HEK293 (cell line): Measurements from ENCODE around the gene ATE1.
A peak's percentile ranks its signal among the peaks of the same experiment; 100 is the strongest.

Experiments used
- BCL11B ChIP-seq: fragments of 450-650 bp; formaldehyde crosslinking; IDR thresholded peaks from 2 replicates; pipeline ENCODE4 v1.5.1; 2016; ENCODE audit warnings: low read depth, missing biosample characterization, missing genetic modification characterization
- GLIS1 ChIP-seq: fragments of 450-650 bp; formaldehyde crosslinking; IDR thresholded peaks from 2 replicates; pipeline ENCODE4 v1.5.1; 2016; ENCODE audit warnings: missing biosample characterization, missing genetic modification characterization
- GLIS2 ChIP-seq: fragments of 450-650 bp; formaldehyde crosslinking; IDR thresholded peaks from 2 replicates; pipeline ENCODE4 v1.5.1; 2016; ENCODE audit warnings: missing biosample characterization, missing genetic modification characterization
- HOXC10 ChIP-seq: sonication (generic); formaldehyde crosslinking; IDR thresholded peaks from 2 replicates; pipeline ENCODE4 v1.8.1; 2023; ENCODE audit warnings: mild to moderate bottlenecking, missing genetic modification reagents
- INSM2 ChIP-seq: fragments of 450-650 bp; formaldehyde crosslinking; IDR thresholded peaks from 2 replicates; pipeline ENCODE4 v1.5.1; 2016; ENCODE audit warnings: missing biosample characterization, missing genetic modification characterization
- KLF16 ChIP-seq: fragments of 450-650 bp; formaldehyde crosslinking; IDR thresholded peaks from 2 replicates; pipeline ENCODE4 v1.5.1; 2017; ENCODE audit warnings: missing biosample characterization, missing genetic modification characterization
- KLF9 ChIP-seq: fragments of 450-650 bp; formaldehyde crosslinking; IDR thresholded peaks from 2 replicates; pipeline ENCODE4 v1.5.1; 2016; ENCODE audit warnings: missing biosample characterization, missing genetic modification characterization, low read depth
- SP3 ChIP-seq: fragments of 450-650 bp; formaldehyde crosslinking; IDR thresholded peaks from 2 replicates; pipeline ENCODE4 v1.5.1; 2016; ENCODE audit warnings: missing biosample characterization, missing genetic modification characterization
- YY2 ChIP-seq: fragments of 450-650 bp; formaldehyde crosslinking; IDR thresholded peaks from 2 replicates; pipeline ENCODE4 v1.5.1; 2016; ENCODE audit warnings: missing biosample characterization, missing genetic modification characterization
- ZBTB1 ChIP-seq: fragments of 450-650 bp; formaldehyde crosslinking; IDR thresholded peaks from 2 replicates; pipeline ENCODE4 v1.5.1; 2016; ENCODE audit warnings: missing biosample characterization, missing genetic modification characterization
- ZBTB10 ChIP-seq: fragments of 450-650 bp; formaldehyde crosslinking; IDR thresholded peaks from 2 replicates; pipeline ENCODE4 v1.5.1; 2016; ENCODE audit warnings: missing biosample characterization, missing genetic modification characterization
- ZBTB17 ChIP-seq: fragments of 450-650 bp; formaldehyde crosslinking; IDR thresholded peaks from 2 replicates; pipeline ENCODE4 v1.5.1; 2016; ENCODE audit warnings: missing biosample characterization, missing genetic modification characterization
- ZBTB20 ChIP-seq: fragments of 450-650 bp; formaldehyde crosslinking; IDR thresholded peaks from 2 replicates; pipeline ENCODE4 v1.5.1; 2016; ENCODE audit warnings: missing biosample characterization, missing genetic modification characterization
- ZBTB26 ChIP-seq: fragments of 450-650 bp; formaldehyde crosslinking; optimal IDR thresholded peaks from 2 replicates; pipeline ENCODE3; 2016; ENCODE audit warnings: missing biosample characterization, mild to moderate bottlenecking, missing genetic modification characterization
- ZBTB44 ChIP-seq: fragments of 450-650 bp; IDR thresholded peaks from 2 replicates; pipeline ENCODE4 v1.5.1; 2018; ENCODE audit warnings: missing biosample characterization, mild to moderate bottlenecking, missing genetic modification characterization
- ZBTB48 ChIP-seq: fragments of 450-650 bp; formaldehyde crosslinking; IDR thresholded peaks from 2 replicates; pipeline ENCODE4 v1.5.1; 2016; ENCODE audit warnings: missing biosample characterization, missing genetic modification characterization
- ZBTB6 ChIP-seq: fragments of 450-650 bp; formaldehyde crosslinking; IDR thresholded peaks from 2 replicates; pipeline ENCODE4 v1.5.1; 2017; ENCODE audit warnings: missing biosample characterization, missing genetic modification characterization
- ZNF121 ChIP-seq: fragments of 450-650 bp; formaldehyde crosslinking; IDR thresholded peaks from 2 replicates; pipeline ENCODE4 v1.5.1; 2016; ENCODE audit warnings: missing biosample characterization, missing genetic modification characterization
- ZNF175 ChIP-seq: fragments of 450-650 bp; formaldehyde crosslinking; IDR thresholded peaks from 2 replicates; pipeline ENCODE4 v1.5.1; 2016; ENCODE audit warnings: missing biosample characterization, missing genetic modification characterization
- ZNF19 ChIP-seq: fragments of 450-650 bp; formaldehyde crosslinking; IDR thresholded peaks from 2 replicates; pipeline ENCODE4; 2016; ENCODE audit warnings: missing biosample characterization, missing genetic modification characterization, low read depth
- ZNF2 ChIP-seq: fragments of 450-650 bp; formaldehyde crosslinking; IDR thresholded peaks from 2 replicates; pipeline ENCODE4 v1.5.1; 2016; ENCODE audit warnings: missing biosample characterization, missing genetic modification characterization
- ZNF350 ChIP-seq: fragments of 450-650 bp; formaldehyde crosslinking; IDR thresholded peaks from 2 replicates; pipeline ENCODE4 v1.5.0; 2017; ENCODE audit warnings: missing biosample characterization, mild to moderate bottlenecking, missing genetic modification characterization
- ZNF433 ChIP-seq: fragments of 450-650 bp; formaldehyde crosslinking; IDR thresholded peaks from 2 replicates; pipeline ENCODE4 v1.5.1; 2016; ENCODE audit warnings: missing biosample characterization, missing genetic modification characterization, low read depth
- ZNF449 ChIP-seq: fragments of 450-650 bp; formaldehyde crosslinking; IDR thresholded peaks from 2 replicates; pipeline ENCODE4 v1.5.1; 2017; ENCODE audit warnings: missing biosample characterization, mild to moderate bottlenecking, missing genetic modification characterization, moderate library complexity
- ZNF548 ChIP-seq: fragments of 450-650 bp; formaldehyde crosslinking; IDR thresholded peaks from 2 replicates; pipeline ENCODE4 v1.5.1; 2016; ENCODE audit warnings: missing biosample characterization, missing genetic modification characterization
- ZNF561 ChIP-seq: fragments of 450-650 bp; IDR thresholded peaks from 2 replicates; pipeline ENCODE4 v1.5.1; 2018; ENCODE audit warnings: missing biosample characterization, missing genetic modification characterization, borderline replicate concordance
- ZNF624 ChIP-seq: fragments of 450-650 bp; formaldehyde crosslinking; IDR thresholded peaks from 2 replicates; pipeline ENCODE4 v1.5.1; 2017; ENCODE audit warnings: missing biosample characterization, missing genetic modification characterization
- ZNF76 ChIP-seq: fragments of 450-650 bp; formaldehyde crosslinking; IDR thresholded peaks from 2 replicates; pipeline ENCODE4; 2016; ENCODE audit warnings: low read depth, missing biosample characterization, missing genetic modification characterization, borderline replicate concordance
- ZNF777 ChIP-seq: fragments of 450-650 bp; formaldehyde crosslinking; IDR thresholded peaks from 2 replicates; pipeline ENCODE4 v1.5.1; 2017; ENCODE audit warnings: missing biosample characterization, missing genetic modification characterization, borderline replicate concordance
- ZNF843 ChIP-seq: fragments of 450-650 bp; formaldehyde crosslinking; IDR thresholded peaks from 2 replicates; pipeline ENCODE4 v1.5.1; 2016; ENCODE audit warnings: missing biosample characterization, missing genetic modification characterization
- ZXDB ChIP-seq: fragments of 450-650 bp; formaldehyde crosslinking; IDR thresholded peaks from 2 replicates; pipeline ENCODE4 v1.5.1; 2016; ENCODE audit warnings: missing biosample characterization, missing genetic modification characterization

ATE1 gene

GRCh38 chr10:121927841-121928527, at the start of gene ATE1 (continued):
- TF ChIP-seq ZNF350 (tag by site-specific recombination) = no peak
- TF ChIP-seq ZNF175 (tag by site-specific recombination) = no peak
- peak; percentile 41; the same call in 1 of the 2 replicates for TF ChIP-seq GLIS1 (tag by site-specific recombination)
- no peak for TF ChIP-seq ZNF433 (tag by site-specific recombination)
- peak; percentile 91; the same call in 1 of the 2 replicates for TF ChIP-seq ZNF561
- TF ChIP-seq ZBTB10 (tag by site-specific recombination) = peak; percentile 51
- no peak for TF ChIP-seq BCL11B (tag by site-specific recombination)
- TF ChIP-seq YY2 (tag by site-specific recombination) = peak; percentile 49
- TF ChIP-seq ZNF624 (tag by site-specific recombination) = no peak
- peak; percentile 89 for TF ChIP-seq ZBTB1
- TF ChIP-seq ZNF19 = no peak
- peak; percentile 66 for TF ChIP-seq SP3 (tag by site-specific recombination)
- peak; percentile 86 for TF ChIP-seq ZBTB6 (tag by site-specific recombination)
- peak; percentile 87 for TF ChIP-seq ZNF76 (tag by site-specific recombination)
- TF ChIP-seq KLF9 (tag by site-specific recombination) = peak; percentile 81
- peak; percentile 54 for TF ChIP-seq ZNF449 (tag by site-specific recombination)
- peak; percentile 12 for TF ChIP-seq GLIS2 (tag by site-specific recombination)
- TF ChIP-seq ZBTB17 (tag by site-specific recombination) = peak; percentile 81
- TF ChIP-seq ZBTB26 (tag by site-specific recombination) = peak; percentile 89
- TF ChIP-seq ZBTB44 (tag by site-specific recombination) = peak; percentile 65; the same call in 1 of the 2 replicates
- TF ChIP-seq INSM2 (tag by site-specific recombination) = no peak
- no peak for TF ChIP-seq ZNF548 (tag by site-specific recombination)
- TF ChIP-seq ZNF843 (tag by site-specific recombination) = peak; percentile 39; the same call in 1 of the 2 replicates
- peak; percentile 86 for TF ChIP-seq ZBTB48 (tag by site-specific recombination)
- TF ChIP-seq HOXC10 (CRISPR knock-in tag) = peak; percentile 36; the same call in 1 of the 2 replicates
- peak; percentile 69; the same call in 1 of the 2 replicates for TF ChIP-seq ZBTB20 (tag by site-specific recombination)
- TF ChIP-seq ZNF121 = peak; percentile 51
- peak; percentile 57; the same call in 1 of the 2 replicates for TF ChIP-seq ZNF2 (tag by site-specific recombination)
- peak; percentile 93 for TF ChIP-seq ZXDB
- TF ChIP-seq KLF16 (tag by site-specific recombination) = peak; percentile 76
- peak; percentile 82; the same call in 1 of the 2 replicates for TF ChIP-seq ZNF777
